Pancreas (tissue), 10 donors: Measurements from ENCODE around the gene C1RL. TPM values are rescaled to one million over a fixed set of nuclear protein-coding genes. Genes with fewer than 3 reads are reported as not detected.

Experiments used
- ATAC-seq, 4 donors: fragments of 200-7000 bp; cut with Tn5 transposase; one replicate each; pipeline versions ENCODE4 v1.8.0 to v1.9.1; 2020; ENCODE audit warnings: mild to moderate bottlenecking in 4 of 4, moderate library complexity in 4 of 4
- DNase-seq, 6 donors: peaks; one replicate each; pipeline ENCODE4 v3.0.0-alpha.2; 2020
- FAIRE-seq: peaks from 2 replicates; lab custom pipeline; 2012; peaks lifted over from hg19 to GRCh38; lab: Jason Lieb, UNC
- H3K27ac ChIP-seq, 4 donors: fragments of 200-600 bp; sonication (generic); 1 replicate in 3 of 4; 2 replicates in 1 of 4; pipeline versions ENCODE4 v1.5.0 to v1.8.0; 2020
- H3K27me3 ChIP-seq, 4 donors: fragments of 200-600 bp; one replicate each; pipeline ENCODE4 v1.8.0; 2021
- H3K36me3 ChIP-seq, 3 donors: fragments of 200-600 bp; sonication (generic) in 1 of 3; one replicate each; pipeline versions ENCODE4 v1.5.0 to v1.8.0; 2020 to 2021
- H3K4me1 ChIP-seq, 3 donors: fragments of 200-600 bp; one replicate each; pipeline ENCODE4 v1.8.0; 2021
- H3K4me3 ChIP-seq, 4 donors: fragments of 200-600 bp; sonication (generic) in 2 of 4; one replicate each; pipeline versions ENCODE4 v1.5.0 to v1.8.0; 2020 to 2021
- H3K9me3 ChIP-seq, 4 donors: fragments of 200-600 bp; one replicate each; pipeline ENCODE4 v1.8.0; 2021
- WGBS, 2 donors: extraction: QIAGEN DNeasy Blood & Tissue Kit; methylation state at CpG; one replicate each; pipeline ENCODE4 v1.1.7; 2013; 5-methylcytosine and 5-hydroxymethylcytosine counted together
- intact Hi-C, 3 donors: fragments of 100-400 bp; cut with DNase I; formaldehyde crosslinking; loops; one replicate each; pipeline versions ENCODE4 v1.11.1 to v1.14.2; 2022
- polyA plus RNA-seq, 2 donors: library from polyadenylated mRNA; stranded (reverse); fragments of 200-250 nt; gene quantifications; one replicate each; pipeline ENCODE4 v1.2.3, GENCODE V29; 2013
- total RNA-seq, 6 donors: library from RNA; stranded (reverse); fragmentation: NEBNext Ultra II Directional in 4 of 6; extraction: Animal tissue kit (Norgen Biotek cat#: 25700) in 4 of 6; gene quantifications; one replicate each; pipeline versions ENCODE4 v1.2.1 to v1.2.4, GENCODE V29; 2021 to 2023
- TF ChIP-seq, protein P1 (sequence below), 4 donors: fragments of 200-600 bp; sonication (generic) in 3 of 4; IDR thresholded peaks; one replicate each; pipeline versions ENCODE4 v1.5.0 to v1.8.0; 2021; ENCODE audit warnings: antibody characterized with exemption in 4 of 4
- donor health status: healthy with polysubstance abuse.
- donor health status: DM: no; HTN: no; CAD: no; lungs with moderate emphysema.
- donor health status: DM: no; HTN: no; CAD: no.
- donor health status: control.
- donor health status: control.
- donor health status: Bipolar disorder and iron deficiency.
- donor health status: DM: yes; HTN: yes; CAD: no.
- donor health status: DM: no; HTN: no; CAD: no.
- donor health status: DM: no; HTN: no; CAD: no.
- donor health status: DM: yes; HTN: yes; CAD: no.

The C1RL gene
- total and polyA plus RNA-seq, 8 donors: 36.5 to 60.5 (median 44.7) TPM

- ATAC-seq: no peak
- 77 to 79% methylated on average over 7 of the region's 7 CpGs for WGBS, 2 donors
These were observed 43.9 kb downstream of the C1RL start for GRCh38 chr12:7065073-7065623.

GRCh38 chr12:7064516-7064915 is 44.5 kb downstream of the C1RL start:
- FAIRE-seq: no peak
- intact Hi-C loops: loop anchor here in 1 of 3 donors (5.0 kb wide), 1 partner anchor 33 kb away; no protein-coding TSS in a partner anchor
- Histone ChIP-seq H3K27ac (no peak overlapping the region), H3K36me3 (no peaks in the 10 kb centered on the region), H3K4me1 (peaks cover 0 to 5% (median 5%) of the 10 kb centered on the region in 3 donors), H3K4me3 (no peak overlapping the region), H3K9me3 (no peaks in the 10 kb centered on the region), H3K27me3 (no peaks in the 10 kb centered on the region)
- TF ChIP-seq, protein P1, sequence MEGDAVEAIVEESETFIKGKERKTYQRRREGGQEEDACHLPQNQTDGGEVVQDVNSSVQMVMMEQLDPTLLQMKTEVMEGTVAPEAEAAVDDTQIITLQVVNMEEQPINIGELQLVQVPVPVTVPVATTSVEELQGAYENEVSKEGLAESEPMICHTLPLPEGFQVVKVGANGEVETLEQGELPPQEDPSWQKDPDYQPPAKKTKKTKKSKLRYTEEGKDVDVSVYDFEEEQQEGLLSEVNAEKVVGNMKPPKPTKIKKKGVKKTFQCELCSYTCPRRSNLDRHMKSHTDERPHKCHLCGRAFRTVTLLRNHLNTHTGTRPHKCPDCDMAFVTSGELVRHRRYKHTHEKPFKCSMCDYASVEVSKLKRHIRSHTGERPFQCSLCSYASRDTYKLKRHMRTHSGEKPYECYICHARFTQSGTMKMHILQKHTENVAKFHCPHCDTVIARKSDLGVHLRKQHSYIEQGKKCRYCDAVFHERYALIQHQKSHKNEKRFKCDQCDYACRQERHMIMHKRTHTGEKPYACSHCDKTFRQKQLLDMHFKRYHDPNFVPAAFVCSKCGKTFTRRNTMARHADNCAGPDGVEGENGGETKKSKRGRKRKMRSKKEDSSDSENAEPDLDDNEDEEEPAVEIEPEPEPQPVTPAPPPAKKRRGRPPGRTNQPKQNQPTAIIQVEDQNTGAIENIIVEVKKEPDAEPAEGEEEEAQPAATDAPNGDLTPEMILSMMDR (IDR thresholded peaks at IDR 0.05): no peak
- no peak for ATAC-seq
- DNase-seq: no peak
- WGBS, 2 donors: 74 to 80% methylated on average over 3 of the region's 3 CpGs

More at GRCh38 chr12:7065073-7065623, 43.9 kb downstream of the C1RL start:
- DNase-seq (no peak), FAIRE-seq (no peak)
- Histone ChIP-seq H3K4me1 (peaks cover 0 to 5% (median 0%) of the 10 kb centered on the region in 3 donors), H3K27me3 (no peaks in the 10 kb centered on the region), H3K9me3 (no peaks in the 10 kb centered on the region), H3K27ac (no peak overlapping the region), H3K36me3 (no peaks in the 10 kb centered on the region), H3K4me3 (no peak overlapping the region)
- TF ChIP-seq, protein P1 (IDR thresholded peaks at IDR 0.05): no peak
- intact Hi-C loops: no loop called here

DNA sequence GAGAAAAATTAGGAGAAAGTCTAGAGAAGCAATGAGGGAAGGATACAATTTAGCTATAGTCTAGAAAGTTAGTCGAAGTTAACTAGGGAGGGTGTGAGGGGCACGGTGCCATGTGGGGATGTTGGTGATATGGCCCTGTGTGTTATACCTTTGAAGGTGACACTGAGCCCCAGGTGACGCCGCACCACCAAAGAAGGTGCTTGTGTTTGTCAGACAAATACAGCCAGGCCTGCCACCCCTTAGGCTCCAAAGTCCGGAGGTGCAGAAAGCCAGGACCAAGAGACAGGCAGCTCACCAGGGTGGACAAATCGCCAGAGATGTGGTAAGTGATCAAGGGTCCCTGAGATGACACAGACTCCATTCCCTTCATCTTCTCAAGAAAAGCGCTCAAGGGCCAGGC is 47.4 kb downstream of the C1RL start:
- no peak for ATAC-seq
- Histone ChIP-seq H3K27me3 (no peaks in the 10 kb centered on the region), H3K27ac (no peak overlapping the region), H3K36me3 (no peaks in the 10 kb centered on the region), H3K4me3 (peak overlapping the region in 1 of 4 donors; percentile 19), H3K9me3 (no peaks in the 10 kb centered on the region), H3K4me1 (peaks cover 0 to 8% (median 0%) of the 10 kb centered on the region in 3 donors)
- intact Hi-C loops: loop anchor here in 1 of 3 donors (5.0 kb wide), 1 partner anchor 36 kb away; no protein-coding TSS in a partner anchor
- FAIRE-seq: no peak
- 70 to 77% methylated on average over 7 of the region's 7 CpGs for WGBS, 2 donors
- TF ChIP-seq, protein P1 (IDR thresholded peaks at IDR 0.05): no peak
- no peak for DNase-seq

DNA sequence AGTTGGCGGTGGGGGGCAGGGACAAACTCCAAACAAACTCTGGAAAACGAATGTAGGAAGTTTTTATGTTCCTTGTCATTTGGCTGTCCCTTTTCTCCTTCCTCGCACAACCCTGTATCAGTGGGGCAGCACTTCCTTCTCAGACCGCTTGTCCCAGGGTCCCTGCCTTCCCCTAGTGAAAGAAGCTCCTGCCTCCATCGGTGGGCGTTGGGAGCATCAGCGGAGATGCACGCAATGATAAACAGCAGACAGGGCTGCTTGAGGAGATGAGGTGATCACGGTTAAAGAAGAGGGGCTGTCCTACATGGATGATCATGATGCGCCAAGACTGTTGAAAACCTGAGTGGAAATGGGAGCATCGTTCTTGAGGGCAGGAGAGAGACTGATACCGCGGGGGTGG is 47.9 kb downstream of the C1RL start:
- Histone ChIP-seq H3K27me3 (no peaks in the 10 kb centered on the region), H3K9me3 (no peaks in the 10 kb centered on the region), H3K36me3 (no peaks in the 10 kb centered on the region), H3K27ac (peak overlapping the region in 2 of 4 donors; percentile 51 to 61), H3K4me3 (peak overlapping the region in 1 of 4 donors; percentile 19), H3K4me1 (peaks cover 0 to 8% (median 0%) of the 10 kb centered on the region in 3 donors)
- TF ChIP-seq, protein P1 (IDR thresholded peaks at IDR 0.05): no peak
- FAIRE-seq (no peak), DNase-seq (no peak), ATAC-seq (no peak)
- 64 to 72% methylated on average over 13 of the region's 13 CpGs for WGBS, 2 donors
- intact Hi-C loops: loop anchor here in 1 of 3 donors (5.0 kb wide), 1 partner anchor 36 kb away; no protein-coding TSS in a partner anchor
